ENCODE data around the gene RAP1GDS1. TPM values are rescaled to one million over a fixed set of nuclear protein-coding genes. Genes with fewer than 3 reads are reported as not detected.

RAP1GDS1 gene
- total RNA-seq, 4 donors from 2014 or later = 33.3 to 48.4 (median 35.4) TPM

GRCh38 chr4:98490251-98490650 lies 229.1 kb downstream of the RAP1GDS1 start:
- H3K9me3 ChIP-seq = no peaks in the 10 kb centered on the region
- no peak for TF ChIP-seq CTCF (IDR thresholded peaks at IDR 0.05)
- TF ChIP-seq POLR2A (IDR thresholded peaks at IDR 0.05) = no peak
- no peaks in the 10 kb centered on the region for H3K4me1 ChIP-seq
- no peak overlapping the region for H3K4me3 ChIP-seq
- no peaks in the 10 kb centered on the region for H3K36me3 ChIP-seq
- no peak overlapping the region for H3K27ac ChIP-seq
- H3K27me3 ChIP-seq = no peaks in the 10 kb centered on the region
- no peak for DNase-seq

- no peak for DNase-seq
- no peak for TF ChIP-seq POLR2A (IDR thresholded peaks at IDR 0.05)
- TF ChIP-seq CTCF (IDR thresholded peaks at IDR 0.05) = no peak
- no peaks in the 10 kb centered on the region for H3K27me3 ChIP-seq
- H3K9me3 ChIP-seq = no peaks in the 10 kb centered on the region
- no peak overlapping the region for H3K27ac ChIP-seq
- H3K4me3 ChIP-seq = no peak overlapping the region
- H3K4me1 ChIP-seq = no peaks in the 10 kb centered on the region
- no peaks in the 10 kb centered on the region for H3K36me3 ChIP-seq
Observed at GRCh38 chr4:98491899-98492559, 230.8 kb downstream of the RAP1GDS1 start.

GRCh38 chr4:98493296-98493695 lies 232.1 kb downstream of the RAP1GDS1 start:
- Histone ChIP-seq H3K4me1 (no peaks in the 10 kb centered on the region), H3K4me3 (no peak overlapping the region), H3K36me3 (no peaks in the 10 kb centered on the region), H3K9me3 (no peaks in the 10 kb centered on the region), H3K27ac (no peak overlapping the region), H3K27me3 (no peaks in the 10 kb centered on the region)
- DNase-seq = no peak
- TF ChIP-seq POLR2A (IDR thresholded peaks at IDR 0.05) = no peak
- no peak for TF ChIP-seq CTCF (IDR thresholded peaks at IDR 0.05)

Other genes with a start within 250 kb of the RAP1GDS1 start
- not detected for gene STPG2, start 117.9 kb upstream of the RAP1GDS1 start, total RNA-seq

Data from Peyer's patch (tissue), 4 donors.